HepG2 (cell line): ENCODE results near the gene PLD1. TPM values are rescaled to one million over a fixed set of nuclear protein-coding genes. Genes with fewer than 3 reads are reported as not detected.

Source experiments
- ATAC-seq: fragments of 200-7000 bp; cut with Tn5 transposase; 3 replicates; pipeline ENCODE4 v1.9.1; 2020; ENCODE audit warnings: mild to moderate bottlenecking, moderate library complexity
- BruUV-seq: library from RNA; stranded (reverse); fragments of 400-500 nt; replicated peaks from 2 replicates; lab custom pipeline; 2021; lab: Mats Ljungman, UMichigan
- CTCF ChIA-PET: fragments of 300-600 bp; formaldehyde crosslinking; extraction: SDS; loops from one replicate; lab custom pipeline; 2021; ENCODE audit warnings: low total read pairs, inconsistent platforms, low intra/inter-chr PET ratio; lab: Yijun Ruan, JAX
- POLR2A ChIA-PET: fragments of 350-600 bp; sonication (Branson Sonifier 250); formaldehyde crosslinking; loops from one replicate; lab custom pipeline; 2020; ENCODE audit warnings: antibody characterized with exemption, inconsistent platforms; lab: Yijun Ruan, JAX
- DNase-seq: peaks from one replicate; pipeline ENCODE4 v3.0.0-alpha.2; 2015; ENCODE audit warnings: low spot score
- FAIRE-seq: peaks from 3 replicates; lab custom pipeline; 2011; peaks lifted over from hg19 to GRCh38; lab: Jason Lieb, UNC
- H2AFZ ChIP-seq: one replicate; pipeline ENCODE4 v1.6.1; 2011; ENCODE audit warnings: low read length, inconsistent platforms
- H3K27ac ChIP-seq: fragments of 300-600 bp; 3 replicates; pipeline ENCODE4 v1.8.0; 2011; ENCODE audit warnings: mixed run types, mild to moderate bottlenecking, mixed read lengths, low read length, inconsistent platforms; ENCODE audit not compliant: insufficient read depth; ENCODE audit errors: extremely low read length
- H3K27me3 ChIP-seq, 2 experiments: fragments of 200-600 bp in 1 of 2; 2 replicates in 1 of 2; 3 replicates in 1 of 2; pipeline versions ENCODE4 v1.6.0 to v1.8.0; 2011; ENCODE audit warnings: low read length in 2 of 2, mild to moderate bottlenecking in 2 of 2, moderate library complexity in 2 of 2, inconsistent platforms in 1 of 2; ENCODE audit not compliant: insufficient read depth in 2 of 2, control insufficient read depth in 1 of 2
- H3K36me3 ChIP-seq, 2 experiments: fragments of 200-600 bp in 1 of 2; replicated peaks in 1 of 2; 2 replicates in 1 of 2; 3 replicates in 1 of 2; pipeline versions ENCODE4 v1.5.1 to v1.8.0; 2011; ENCODE audit warnings: low read length in 2 of 2, inconsistent platforms in 1 of 2; ENCODE audit not compliant: insufficient read depth in 2 of 2, control insufficient read depth in 1 of 2
- H3K4me1 ChIP-seq: 2 replicates; pipeline ENCODE4 v1.5.1; 2012; ENCODE audit warnings: low read length, inconsistent platforms; ENCODE audit not compliant: insufficient read depth
- H3K4me2 ChIP-seq: 2 replicates; pipeline ENCODE4 v1.6.0; 2011; ENCODE audit warnings: low read depth, low read length, inconsistent platforms
- H3K4me3 ChIP-seq, 3 experiments: fragments of 200-600 bp in 1 of 3; sonication (generic), shearing (Covaris generic) in 1 of 3; replicated peaks in 1 of 3; 2 replicates each; pipeline ENCODE4 v1.5.1; 2011 to 2016; ENCODE audit warnings: low read length in 3 of 3, inconsistent platforms in 2 of 3, low read depth in 2 of 3, mild to moderate bottlenecking in 2 of 3, control low read depth in 1 of 3, mixed read lengths in 1 of 3; ENCODE audit not compliant: insufficient read depth in 1 of 3
- H3K79me2 ChIP-seq: one replicate; pipeline ENCODE4 v1.6.1; 2011; ENCODE audit warnings: low read length, inconsistent platforms; ENCODE audit not compliant: insufficient read depth
- H3K9ac ChIP-seq: 2 replicates; pipeline ENCODE4 v1.6.0; 2011; ENCODE audit warnings: mild to moderate bottlenecking, low read depth, low read length, inconsistent platforms; ENCODE audit not compliant: insufficient read depth
- H3K9me3 ChIP-seq: 2 replicates; pipeline ENCODE4 v1.5.1; 2012; ENCODE audit warnings: mild to moderate bottlenecking, low read length
- H4K20me1 ChIP-seq: 2 replicates; pipeline ENCODE4 v1.6.0; 2011; ENCODE audit warnings: inconsistent platforms, mild to moderate bottlenecking, low read length, moderate library complexity; ENCODE audit not compliant: insufficient read depth
- CHD4 ChIP-seq: fragments of 200-600 bp; sonication (generic); IDR thresholded peaks from 2 replicates; pipeline ENCODE4 v1.7.0; 2017; ENCODE audit warnings: mild to moderate bottlenecking, low read length, borderline replicate concordance
- FOXJ3 ChIP-seq: sonication (generic); formaldehyde crosslinking; IDR thresholded peaks from 2 replicates; pipeline ENCODE4 v1.4.0; 2020; ENCODE audit warnings: missing genetic modification reagents, mild to moderate bottlenecking, borderline replicate concordance
- HOXA5 ChIP-seq: sonication (generic); formaldehyde crosslinking; IDR thresholded peaks from 2 replicates; pipeline ENCODE4 v1.4.0; 2020; ENCODE audit warnings: missing genetic modification reagents
- SP4 ChIP-seq: sonication (generic); formaldehyde crosslinking; IDR thresholded peaks from 2 replicates; pipeline ENCODE4 v1.8.1; 2023; ENCODE audit warnings: mild to moderate bottlenecking, missing genetic modification reagents
- ZIK1 ChIP-seq: sonication (generic); formaldehyde crosslinking; IDR thresholded peaks from 2 replicates; pipeline ENCODE4 v1.5.0; 2020; ENCODE audit warnings: mild to moderate bottlenecking, low read depth, missing genetic modification reagents, borderline replicate concordance
- ZNF180 ChIP-seq: sonication (generic); formaldehyde crosslinking; IDR thresholded peaks from 2 replicates; pipeline ENCODE4 v1.4.0; 2020; ENCODE audit warnings: low read depth, missing genetic modification reagents, borderline replicate concordance
- ZNF326 ChIP-seq: sonication (generic); formaldehyde crosslinking; IDR thresholded peaks from 2 replicates; pipeline ENCODE4 v1.4.0; 2020; ENCODE audit warnings: missing genetic modification reagents, borderline replicate concordance
- WGBS: methylation state at CpG from one replicate; pipeline ENCODE4 v1.1.6; 2017; ENCODE audit warnings: low lambda C conversion rate; 5-methylcytosine and 5-hydroxymethylcytosine counted together
- in situ Hi-C: cut with HindIII; loops from 2 replicates; pipeline ENCODE4 v1.10.0; 2017; ENCODE audit warnings: low pct_unique_long_range_greater_than_20kb; ENCODE audit not compliant: extremely low pct_ligation_motif_present
- intact Hi-C: fragments of 100-400 bp; cut with micrococcal nuclease; formaldehyde crosslinking; loops from one replicate; pipeline ENCODE4 v1.10.0; 2022; ENCODE audit not compliant: unreplicated experiment
- polyA plus RNA-seq, 8 experiments: library from polyadenylated mRNA; depleted of rRNA in 3 of 8; stranded (reverse) in 7 of 8; unstranded in 1 of 8; fragments of >200 nt; fragmentation: Illumina TruSeq in 4 of 8; extraction: Trizol in 4 of 8; gene quantifications; 2 replicates each; pipeline versions ENCODE4 v1.2.1 to v1.2.3, GENCODE V29; 2011 to 2016; ENCODE audit warnings: low read depth in 4 of 8, missing spikeins in 1 of 8, mixed read lengths in 1 of 8; ENCODE audit not compliant: insufficient read depth in 1 of 8
- total RNA-seq, 5 experiments: library from RNA; depleted of rRNA; stranded (reverse); fragments of >200 nt; fragmentation: Illumina TruSeq; extraction: Trizol; gene quantifications; 2 replicates each; pipeline ENCODE4 v1.2.3, GENCODE V29; 2016; ENCODE audit warnings: low read depth in 1 of 5
- TF ChIP-seq, protein P1 (sequence below): sonication (generic); formaldehyde crosslinking; IDR thresholded peaks from 2 replicates; pipeline ENCODE4 v1.4.0; 2020; ENCODE audit warnings: missing genetic modification reagents
- TF ChIP-seq, protein P2 (sequence below): sonication (generic); formaldehyde crosslinking; IDR thresholded peaks from 2 replicates; pipeline ENCODE4 v1.4.0; 2020; ENCODE audit warnings: missing genetic modification reagents, borderline replicate concordance
- TF ChIP-seq, protein P3 (sequence below): sonication (generic); formaldehyde crosslinking; IDR thresholded peaks from 2 replicates; pipeline ENCODE4 v1.5.1; 2020; ENCODE audit warnings: missing genetic modification reagents, mild to moderate bottlenecking, borderline replicate concordance

PLD1 gene
- total and polyA plus RNA-seq, 2 of the 13 experiments (the other 11 are each of a cell fraction or from before 2014, with no cell fraction given), result 27.1 to 59.4 TPM

DNA sequence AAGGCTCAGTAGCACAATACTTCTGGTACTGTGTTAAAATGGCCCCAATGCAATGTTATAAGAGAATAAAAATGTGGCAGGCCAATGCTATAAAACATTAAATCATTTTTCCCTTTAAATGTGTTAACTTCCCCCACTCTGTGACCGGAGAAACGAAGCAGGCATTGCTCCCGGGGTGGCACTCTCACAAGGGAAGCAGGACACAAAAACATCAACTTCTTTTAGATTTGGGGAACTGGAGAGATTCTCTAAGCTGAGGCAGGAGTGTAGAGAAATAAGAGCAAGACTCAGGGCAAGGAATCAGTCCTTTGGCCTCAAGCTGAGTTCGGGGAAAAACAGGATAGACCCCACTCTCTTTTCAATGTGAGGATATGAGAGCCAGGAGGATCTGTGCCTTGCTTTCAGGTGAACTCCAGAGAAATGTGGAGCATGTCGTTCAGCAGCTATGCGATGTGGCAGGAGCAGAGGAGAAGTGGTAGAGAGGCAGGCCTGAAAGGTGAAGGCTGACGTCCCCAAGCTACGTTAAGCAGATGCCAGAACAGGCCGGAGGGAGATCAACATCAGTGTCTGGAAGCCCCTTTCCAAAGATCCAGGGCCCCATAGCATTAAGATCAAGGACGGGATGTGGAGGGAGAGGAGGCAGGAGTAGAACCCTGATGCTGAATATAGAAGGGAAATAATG is 160.2 kb downstream of the PLD1 start (continued):
- TF ChIP-seq HOXA5 (CRISPR knock-in tag) (no peak), ZIK1 (CRISPR knock-in tag) (no peak), CHD4 (no peak)
- TF ChIP-seq, all 625 proteins: peak for 0

DNA sequence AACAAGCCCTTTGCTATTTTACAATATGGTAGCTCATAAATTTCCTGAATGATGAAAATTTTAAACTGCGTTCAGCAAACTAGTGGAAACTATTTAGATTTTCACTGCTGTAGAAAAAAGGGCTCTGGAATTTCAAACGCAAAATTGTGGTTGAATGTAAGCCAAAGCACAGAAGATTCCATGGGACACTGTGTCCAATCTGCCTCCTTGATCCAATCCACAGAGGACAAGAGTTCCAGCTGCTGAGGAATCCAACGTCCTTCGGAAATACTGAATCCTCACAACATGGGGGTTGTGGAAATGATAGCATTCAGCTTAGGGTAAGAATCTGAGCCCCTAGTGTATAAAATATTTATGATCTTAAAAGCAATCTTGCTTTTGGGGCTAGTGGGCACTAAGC is 161.0 kb downstream of the PLD1 start:
- POLR2A ChIA-PET, result no interaction called here
- TF ChIP-seq FOXJ3 (CRISPR knock-in tag) (no peak), CHD4 (no peak), ZNF180 (CRISPR knock-in tag) (no peak)
- ATAC-seq (no peak), DNase-seq (no peak), FAIRE-seq (no peak)
- H3K36me3 ChIP-seq, result peaks cover 5 to 37% of the 10 kb centered on the region in 2 experiments
- no peaks in the 10 kb centered on the region for H3K4me1 ChIP-seq
- H3K9me3 ChIP-seq, result no peaks in the 10 kb centered on the region
- no peaks in the 10 kb centered on the region for H4K20me1 ChIP-seq
- no peak overlapping the region for H3K9ac ChIP-seq
- BruUV-seq, result no TSS peak
- no peaks in the 10 kb centered on the region for H3K27me3 ChIP-seq
- no peak overlapping the region for H3K27ac ChIP-seq
- H3K79me2 ChIP-seq, result no peaks in the 10 kb centered on the region
- 98% methylated on average over 4 of the region's 4 CpGs for WGBS
- CTCF ChIA-PET, result no interaction called here
- in situ Hi-C loops (no loop called here), intact Hi-C loops (no loop called here)
- no peak overlapping the region for H3K4me2 ChIP-seq
- H3K4me3 ChIP-seq, result no peak overlapping the region
- H2AFZ ChIP-seq, result no peak overlapping the region

DNA sequence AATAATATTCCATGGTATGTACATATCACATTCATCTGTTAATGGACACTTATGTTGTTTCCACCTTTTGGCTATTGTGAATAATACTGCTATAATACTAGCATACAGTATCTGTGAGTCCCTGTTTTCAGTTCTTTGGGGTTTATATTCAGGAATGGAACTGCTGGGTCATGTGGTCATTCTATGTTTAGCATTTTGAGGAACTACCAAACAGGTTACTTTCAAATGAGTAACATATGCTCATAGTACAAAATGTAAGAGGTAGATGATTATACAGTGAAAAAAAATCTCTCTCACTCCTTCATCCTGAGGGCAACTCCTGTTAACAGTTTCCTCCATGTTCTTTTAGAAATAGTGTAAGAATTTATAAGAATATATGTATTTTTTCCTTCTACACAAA is 162.2 kb downstream of the PLD1 start:
- H3K9ac ChIP-seq, result no peak overlapping the region
- no peak for FAIRE-seq
- H3K4me3 ChIP-seq, result no peak overlapping the region
- H3K4me2 ChIP-seq, result no peak overlapping the region
- no peak for DNase-seq
- H4K20me1 ChIP-seq, result no peaks in the 10 kb centered on the region
- intact Hi-C loops (no loop called here), in situ Hi-C loops (no loop called here)
- POLR2A ChIA-PET, result no interaction called here
- H2AFZ ChIP-seq, result no peak overlapping the region
- CTCF ChIA-PET, result no interaction called here
- no peaks in the 10 kb centered on the region for H3K27me3 ChIP-seq
- H3K79me2 ChIP-seq, result no peaks in the 10 kb centered on the region
- BruUV-seq, result no TSS peak
- no peak for ATAC-seq
- H3K9me3 ChIP-seq, result no peaks in the 10 kb centered on the region
- H3K36me3 ChIP-seq, result peaks cover 9 to 35% of the 10 kb centered on the region in 2 experiments; a peak in 4 of 5 replicates
- no peak overlapping the region for H3K27ac ChIP-seq
- H3K4me1 ChIP-seq, result no peaks in the 10 kb centered on the region
- TF ChIP-seq, protein P1, sequence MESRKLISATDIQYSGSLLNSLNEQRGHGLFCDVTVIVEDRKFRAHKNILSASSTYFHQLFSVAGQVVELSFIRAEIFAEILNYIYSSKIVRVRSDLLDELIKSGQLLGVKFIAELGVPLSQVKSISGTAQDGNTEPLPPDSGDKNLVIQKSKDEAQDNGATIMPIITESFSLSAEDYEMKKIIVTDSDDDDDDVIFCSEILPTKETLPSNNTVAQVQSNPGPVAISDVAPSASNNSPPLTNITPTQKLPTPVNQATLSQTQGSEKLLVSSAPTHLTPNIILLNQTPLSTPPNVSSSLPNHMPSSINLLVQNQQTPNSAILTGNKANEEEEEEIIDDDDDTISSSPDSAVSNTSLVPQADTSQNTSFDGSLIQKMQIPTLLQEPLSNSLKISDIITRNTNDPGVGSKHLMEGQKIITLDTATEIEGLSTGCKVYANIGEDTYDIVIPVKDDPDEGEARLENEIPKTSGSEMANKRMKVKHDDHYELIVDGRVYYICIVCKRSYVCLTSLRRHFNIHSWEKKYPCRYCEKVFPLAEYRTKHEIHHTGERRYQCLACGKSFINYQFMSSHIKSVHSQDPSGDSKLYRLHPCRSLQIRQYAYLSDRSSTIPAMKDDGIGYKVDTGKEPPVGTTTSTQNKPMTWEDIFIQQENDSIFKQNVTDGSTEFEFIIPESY (CRISPR knock-in tag), result no peak
- TF ChIP-seq, protein P2, sequence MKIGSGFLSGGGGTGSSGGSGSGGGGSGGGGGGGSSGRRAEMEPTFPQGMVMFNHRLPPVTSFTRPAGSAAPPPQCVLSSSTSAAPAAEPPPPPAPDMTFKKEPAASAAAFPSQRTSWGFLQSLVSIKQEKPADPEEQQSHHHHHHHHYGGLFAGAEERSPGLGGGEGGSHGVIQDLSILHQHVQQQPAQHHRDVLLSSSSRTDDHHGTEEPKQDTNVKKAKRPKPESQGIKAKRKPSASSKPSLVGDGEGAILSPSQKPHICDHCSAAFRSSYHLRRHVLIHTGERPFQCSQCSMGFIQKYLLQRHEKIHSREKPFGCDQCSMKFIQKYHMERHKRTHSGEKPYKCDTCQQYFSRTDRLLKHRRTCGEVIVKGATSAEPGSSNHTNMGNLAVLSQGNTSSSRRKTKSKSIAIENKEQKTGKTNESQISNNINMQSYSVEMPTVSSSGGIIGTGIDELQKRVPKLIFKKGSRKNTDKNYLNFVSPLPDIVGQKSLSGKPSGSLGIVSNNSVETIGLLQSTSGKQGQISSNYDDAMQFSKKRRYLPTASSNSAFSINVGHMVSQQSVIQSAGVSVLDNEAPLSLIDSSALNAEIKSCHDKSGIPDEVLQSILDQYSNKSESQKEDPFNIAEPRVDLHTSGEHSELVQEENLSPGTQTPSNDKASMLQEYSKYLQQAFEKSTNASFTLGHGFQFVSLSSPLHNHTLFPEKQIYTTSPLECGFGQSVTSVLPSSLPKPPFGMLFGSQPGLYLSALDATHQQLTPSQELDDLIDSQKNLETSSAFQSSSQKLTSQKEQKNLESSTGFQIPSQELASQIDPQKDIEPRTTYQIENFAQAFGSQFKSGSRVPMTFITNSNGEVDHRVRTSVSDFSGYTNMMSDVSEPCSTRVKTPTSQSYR (CRISPR knock-in tag), result no peak
- TF ChIP-seq, protein P3, sequence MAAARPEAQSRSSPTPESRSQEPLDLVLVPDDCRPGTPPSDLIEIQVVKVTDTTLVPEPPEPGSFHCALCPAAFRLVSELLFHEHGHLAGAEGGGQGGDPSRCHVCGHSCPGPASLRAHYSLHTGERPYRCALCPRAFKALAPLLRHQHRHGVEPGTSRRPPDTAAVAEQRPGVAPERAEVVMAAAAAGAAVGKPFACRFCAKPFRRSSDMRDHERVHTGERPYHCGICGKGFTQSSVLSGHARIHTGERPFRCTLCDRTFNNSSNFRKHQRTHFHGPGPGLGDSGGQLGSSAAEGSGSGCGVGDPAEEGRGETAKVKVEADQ (CRISPR knock-in tag), result no peak
- no peak for TF ChIP-seq SP4 (CRISPR knock-in tag)
- no peak for TF ChIP-seq ZNF326 (CRISPR knock-in tag)
